ENCODE data around the gene CHD3.

Gene CHD3

GRCh38 chr17:7903154-7904103 is 14.8 kb downstream of the CHD3 start:
- no peak for DNase-seq

- no peak for DNase-seq
Observed at GRCh38 chr17:7909089-7909488, 20.5 kb downstream of the CHD3 start.

- DNase-seq = no peak
Observed at GRCh38 chr17:7910281-7910680, 21.7 kb downstream of the CHD3 start.

- no peak for DNase-seq
Observed at GRCh38 chr17:7910711-7911110, 22.1 kb downstream of the CHD3 start.

- DNase-seq = no peak
Observed at GRCh38 chr17:7911116-7911515, 22.5 kb downstream of the CHD3 start.

GRCh38 chr17:7912927-7913524 is 24.4 kb downstream of the CHD3 start:
- DNase-seq = peak; percentile 55

GRCh38 chr17:7915179-7915610 is 26.6 kb downstream of the CHD3 start:
- DNase-seq = no peak

GRCh38 chr17:7915611-7916384 is 27.2 kb downstream of the CHD3 start, which contains the start of gene RNF227:
RNF227 (minus strand) TSS chr17:7916289; CDS start chr17:7916195, 94 bp downstream.
- DNase-seq = peak; percentile 94

- no peak for DNase-seq
Observed at GRCh38 chr17:7916385-7916682, 27.7 kb downstream of the CHD3 start.

- DNase-seq = no peak
Observed at GRCh38 chr17:7916808-7917207, 28.2 kb downstream of the CHD3 start.

GRCh38 chr17:7922269-7922844 is 33.8 kb downstream of the CHD3 start:
- DNase-seq = no peak

- peak; percentile 88 for DNase-seq
Observed at GRCh38 chr17:7922845-7923628, 34.4 kb downstream of the CHD3 start.

- no peak for DNase-seq
Observed at GRCh38 chr17:7927596-7927995, 39.0 kb downstream of the CHD3 start.

GRCh38 chr17:7929158-7930023 is 40.8 kb downstream of the CHD3 start, which contains the start of gene KCNAB3:
KCNAB3 (minus strand) TSS chr17:7929856; CDS start chr17:7929435, 421 bp downstream.
- peak; percentile 69 for DNase-seq

- DNase-seq = no peak
Observed at GRCh38 chr17:7930841-7931631, 42.4 kb downstream of the CHD3 start.

- peak; percentile 100 for DNase-seq
Observed at GRCh38 chr17:7931709-7932482, 43.3 kb downstream of the CHD3 start, which contains the start of the genes CNTROB and TRAPPC1. CNTROB (plus strand) TSS chr17:7932206; CDS start chr17:7933080, 874 bp downstream. TRAPPC1 (minus strand) TSS chr17:7931946; CDS start chr17:7931829, 117 bp downstream.

GRCh38 chr17:7932483-7932891 is 43.9 kb downstream of the CHD3 start:
- peak; percentile 41 for DNase-seq

- peak; percentile 48 for DNase-seq
Observed at GRCh38 chr17:7932949-7933348, 44.4 kb downstream of the CHD3 start.

GRCh38 chr17:7935859-7936258 is 47.3 kb downstream of the CHD3 start:
- DNase-seq = no peak

Data from activated CD4-positive, alpha-beta T cell treated with anti-CD3 and anti-CD28 coated beads for 48 hours (primary cell).